HepG2 (cell line): ENCODE results near the gene WNT3. TPM values are rescaled to one million over a fixed set of nuclear protein-coding genes. Genes with fewer than 3 reads are reported as not detected.
A peak's percentile ranks its signal among the peaks of the same experiment; 100 is the strongest.

ENCODE experiments used
- ARNT2 ChIP-seq: sonication (generic); formaldehyde crosslinking; IDR thresholded peaks from 2 replicates; pipeline ENCODE4 v1.8.0; 2022; ENCODE audit warnings: mild to moderate bottlenecking, low read depth, missing genetic modification reagents, moderate library complexity
- CERS6 ChIP-seq: sonication (generic); formaldehyde crosslinking; IDR thresholded peaks from 2 replicates; pipeline ENCODE4 v1.5.0; 2020; ENCODE audit warnings: missing genetic modification reagents
- GLMP ChIP-seq: sonication (generic); formaldehyde crosslinking; IDR thresholded peaks from 2 replicates; pipeline ENCODE4 v1.9.0; 2021; ENCODE audit warnings: missing genetic modification reagents, mild to moderate bottlenecking, borderline replicate concordance
- GPBP1L1 ChIP-seq: sonication (generic); formaldehyde crosslinking; IDR thresholded peaks from 2 replicates; pipeline ENCODE4 v1.5.0; 2020; ENCODE audit warnings: mild to moderate bottlenecking, missing genetic modification reagents
- MED1 ChIP-seq: sonication (generic); formaldehyde crosslinking; IDR thresholded peaks from 2 replicates; pipeline ENCODE4 v1.4.0; 2020; ENCODE audit warnings: missing genetic modification reagents
- MTF2 ChIP-seq: sonication (generic); formaldehyde crosslinking; IDR thresholded peaks from 2 replicates; pipeline ENCODE4 v1.5.0; 2020; ENCODE audit warnings: missing genetic modification reagents, borderline replicate concordance
- NR2F1 ChIP-seq, 2 experiments: fragments of 450-650 bp in 1 of 2; formaldehyde crosslinking in 1 of 2; IDR thresholded peaks; 2 replicates each; pipeline versions ENCODE4 v1.5.0 to v1.6.1; 2016 to 2020; ENCODE audit warnings: mild to moderate bottlenecking in 1 of 2, missing compliant biosample characterization in 1 of 2, missing genetic modification reagents in 1 of 2, moderate library complexity in 1 of 2
- POGK ChIP-seq: sonication (generic); formaldehyde crosslinking; conservative IDR thresholded peaks from 2 replicates; pipeline ENCODE4 v1.8.0; 2022; ENCODE audit warnings: mild to moderate bottlenecking, moderate library complexity, missing genetic modification reagents
- SNRNP70 ChIP-seq: fragments of 200-400 bp; formaldehyde crosslinking; IDR thresholded peaks from 2 replicates; pipeline ENCODE4 v1.6.1; 2017; ENCODE audit warnings: mild to moderate bottlenecking, low read depth, low read length, moderate library complexity
- THAP9 ChIP-seq: sonication (generic); formaldehyde crosslinking; IDR thresholded peaks from 2 replicates; pipeline ENCODE4; 2020; ENCODE audit warnings: missing genetic modification reagents, mild to moderate bottlenecking, borderline replicate concordance
- ZBTB39 ChIP-seq: sonication (generic); formaldehyde crosslinking; IDR thresholded peaks from 2 replicates; pipeline ENCODE4 v1.5.0; 2020; ENCODE audit warnings: missing genetic modification reagents
- ZFP36L1 ChIP-seq: sonication (generic); formaldehyde crosslinking; IDR thresholded peaks from 2 replicates; pipeline ENCODE4 v1.8.0; 2022; ENCODE audit warnings: mild to moderate bottlenecking, missing genetic modification reagents, moderate library complexity
- ZNF362 ChIP-seq: sonication (generic); formaldehyde crosslinking; IDR thresholded peaks from 2 replicates; pipeline ENCODE4 v1.4.0; 2020; ENCODE audit warnings: missing genetic modification reagents, mild to moderate bottlenecking, borderline replicate concordance
- ZNF44 ChIP-seq: sonication (generic); formaldehyde crosslinking; IDR thresholded peaks from 2 replicates; pipeline ENCODE4 v1.5.1; 2020; ENCODE audit warnings: mild to moderate bottlenecking, missing genetic modification reagents
- polyA plus RNA-seq, 8 experiments: library from polyadenylated mRNA; depleted of rRNA in 3 of 8; stranded (reverse) in 7 of 8; unstranded in 1 of 8; fragments of >200 nt; fragmentation: Illumina TruSeq in 4 of 8; extraction: Trizol in 4 of 8; gene quantifications; 2 replicates each; pipeline versions ENCODE4 v1.2.1 to v1.2.3, GENCODE V29; 2011 to 2016; ENCODE audit warnings: low read depth in 4 of 8, missing spikeins in 1 of 8, mixed read lengths in 1 of 8; ENCODE audit not compliant: insufficient read depth in 1 of 8
- total RNA-seq, 5 experiments: library from RNA; depleted of rRNA; stranded (reverse); fragments of >200 nt; fragmentation: Illumina TruSeq; extraction: Trizol; gene quantifications; 2 replicates each; pipeline ENCODE4 v1.2.3, GENCODE V29; 2016; ENCODE audit warnings: low read depth in 1 of 5

The WNT3 gene
- total and polyA plus RNA-seq, 2 of the 13 experiments (the other 11 are each of a cell fraction or from before 2014, with no cell fraction given): 8.5 to 10.3 TPM

GRCh38 chr17:46782250-46782953 is 36.1 kb downstream of the WNT3 start (continued):
- TF ChIP-seq NR2F1 (CRISPR knock-in tag; IDR thresholded peaks at IDR 0.05) (no peak; a peak in 1 of 4 replicates), MTF2 (CRISPR knock-in tag) (no peak), POGK (CRISPR knock-in tag) (peak; percentile 28; the same call in 1 of the 2 replicates), GPBP1L1 (CRISPR knock-in tag) (no peak), ZBTB39 (peak; percentile 16; the same call in 1 of the 2 replicates), CERS6 (CRISPR knock-in tag) (no peak), ZFP36L1 (CRISPR knock-in tag) (no peak), THAP9 (CRISPR knock-in tag) (peak; percentile 45; the same call in 1 of the 2 replicates), ZNF362 (CRISPR knock-in tag) (peak; percentile 47; the same call in 1 of the 2 replicates), ZNF44 (no peak), MED1 (CRISPR knock-in tag) (no peak), ARNT2 (no peak), SNRNP70 (no peak), GLMP (CRISPR knock-in tag) (no peak)
